ENCODE results near the gene RASGRF1. TPM values are rescaled to one million over a fixed set of nuclear protein-coding genes. Genes with fewer than 3 reads are reported as not detected.

The RASGRF1 gene
- total RNA-seq, 1 experiment from 2014 or later, result 0.59 TPM

DNA sequence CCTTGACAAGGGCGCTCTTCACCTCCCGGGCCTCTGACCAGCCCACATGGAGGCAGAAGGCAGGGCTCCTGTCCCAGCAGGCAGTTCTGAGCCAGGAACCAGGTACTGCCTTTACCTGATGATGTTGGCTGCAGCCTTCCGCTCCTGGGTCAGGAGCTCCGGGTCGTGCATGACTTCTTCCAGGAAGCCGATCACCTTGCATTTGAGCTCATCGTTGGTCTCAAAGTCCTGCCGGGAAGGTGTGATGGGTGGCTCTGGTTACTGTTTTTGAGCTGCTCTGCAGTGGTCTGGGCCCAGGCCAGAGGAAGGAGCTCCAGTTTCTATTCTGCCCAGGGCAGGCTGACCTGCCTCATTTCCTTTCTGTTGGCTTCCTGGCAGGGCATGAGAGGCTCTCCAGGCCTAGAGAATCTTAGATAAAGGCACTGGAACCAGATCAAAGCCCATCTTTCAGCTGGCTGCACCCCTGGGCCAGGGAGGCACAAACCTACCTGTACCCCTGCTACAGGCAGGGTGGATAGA, 92.5 kb downstream of the RASGRF1 start:
- Histone ChIP-seq H3K36me3 (ENCODE audit: control insufficient read depth, insufficient read depth, low read length) (no peaks in the 10 kb centered on the region), H3K27ac (ENCODE audit: low read length) (no peak overlapping the region), H3K4me3 (ENCODE audit: low read depth in 2 of 2, low read length in 2 of 2) (no peak overlapping the region), H3K9me3 (ENCODE audit: control insufficient read depth, insufficient read depth, low read depth, low read length) (no peaks in the 10 kb centered on the region), H3K4me1 (ENCODE audit: control insufficient read depth, insufficient read depth, low read length) (peaks cover 11% of the 10 kb centered on the region), H3K27me3 (ENCODE audit: control insufficient read depth, insufficient read depth, low read length) (no peaks in the 10 kb centered on the region)
- intact Hi-C loops (cut with micrococcal nuclease; ENCODE audit: unreplicated experiment) (no loop called here), in situ Hi-C loops (cut with HindIII; ENCODE audit: low pct_unique_long_range_greater_than_20kb, low sequenced_read_pairs) (no loop called here)
- no TSS peak for BruUV-seq (replicated peaks)
- CTCF ChIA-PET, result interaction anchor here (0.6 kb wide), 2 partner anchors 38 to 1657 kb away, joined by 5 to 6 read pairs; no protein-coding TSS in a partner anchor
- no peak for TF ChIP-seq SIN3A (IDR thresholded peaks at IDR 0.05; ENCODE audit: borderline replicate concordance, insufficient read depth, low read depth, low read length)
- no peak for TF ChIP-seq TCF7L2 (IDR thresholded peaks at IDR 0.05; ENCODE audit: low read depth, low read length)
- TF ChIP-seq CTCF (IDR thresholded peaks at IDR 0.05), result no peak
- ATAC-seq (no peak), DNase-seq (ENCODE audit: low read depth, low spot score) (no peak)
- POLR2A ChIA-PET, result interaction anchor here (0.5 kb wide), 1 partner anchor 93 kb away, joined by 3 read pairs; no protein-coding TSS in a partner anchor

- Histone ChIP-seq H3K4me3 (ENCODE audit: low read depth in 2 of 2, low read length in 2 of 2) (no peak overlapping the region), H3K27ac (ENCODE audit: low read length) (no peak overlapping the region), H3K4me1 (ENCODE audit: control insufficient read depth, insufficient read depth, low read length) (peaks cover 11% of the 10 kb centered on the region), H3K36me3 (ENCODE audit: control insufficient read depth, insufficient read depth, low read length) (no peaks in the 10 kb centered on the region), H3K9me3 (ENCODE audit: control insufficient read depth, insufficient read depth, low read depth, low read length) (no peaks in the 10 kb centered on the region), H3K27me3 (ENCODE audit: control insufficient read depth, insufficient read depth, low read length) (no peaks in the 10 kb centered on the region)
- TF ChIP-seq TCF7L2 (IDR thresholded peaks at IDR 0.05; ENCODE audit: low read depth, low read length) (no peak), REST (IDR thresholded peaks at IDR 0.05; ENCODE audit: insufficient read depth in 1 of 2, low read depth in 2 of 2, low read length in 1 of 2) (no peak), CTCF (IDR thresholded peaks at IDR 0.05) (no peak), POLR2AphosphoS5 (IDR thresholded peaks at IDR 0.05; ENCODE audit: low read depth, low read length) (no peak), SIN3A (IDR thresholded peaks at IDR 0.05; ENCODE audit: borderline replicate concordance, insufficient read depth, low read depth, low read length) (no peak)
- in situ Hi-C loops (cut with HindIII; ENCODE audit: low pct_unique_long_range_greater_than_20kb, low sequenced_read_pairs), result no loop called here
- DNase-seq (ENCODE audit: low read depth, low spot score), result no peak
- CTCF ChIA-PET, result interaction anchor here (0.7 kb wide), 1 partner anchor 599 kb away, joined by 7 read pairs; no protein-coding TSS in a partner anchor
- POLR2A ChIA-PET, result no interaction called here
- ATAC-seq, result peak; percentile 44
- BruUV-seq (replicated peaks), result no TSS peak
- intact Hi-C loops (cut with micrococcal nuclease; ENCODE audit: unreplicated experiment), result no loop called here
Measured at GRCh38 chr15:78996894-78997275, 93.7 kb downstream of the RASGRF1 start.

Measured in Panc1 (cell line).